ENCODE data around the gene AGAP1.

- TF ChIP-seq TAF1 (IDR thresholded peaks at IDR 0.05; ENCODE audit: borderline replicate concordance, low read depth, low read length) (no peak), POLR2AphosphoS5 (IDR thresholded peaks at IDR 0.05; ENCODE audit: low read depth, low read length) (no peak)
These were observed 669.8 kb downstream of the AGAP1 start for GRCh38 chr2:236163471-236164200.

All from GM12892 (cell line).